Tibial nerve (tissue), 3 donors: Measurements from ENCODE around the gene QSOX2.

Experiments
- POLR2A ChIP-seq, 2 donors: fragments of 450-650 bp; IDR thresholded peaks; one replicate each; pipeline ENCODE4 v1.6.1; 2017; ENCODE audit warnings: antibody characterized with exemption in 2 of 2, mild to moderate bottlenecking in 2 of 2, moderate library complexity in 2 of 2
- TF ChIP-seq, protein P1 (sequence below), 5 experiments: fragments of 200-600 bp in 3 of 5; fragments of 450-650 bp in 2 of 5; sonication (generic) in 3 of 5; IDR thresholded peaks; one replicate each; pipeline ENCODE4 v1.5.1; 2016 to 2019; ENCODE audit warnings: antibody characterized with exemption in 5 of 5, mild to moderate bottlenecking in 3 of 5, moderate library complexity in 2 of 5

DNA sequence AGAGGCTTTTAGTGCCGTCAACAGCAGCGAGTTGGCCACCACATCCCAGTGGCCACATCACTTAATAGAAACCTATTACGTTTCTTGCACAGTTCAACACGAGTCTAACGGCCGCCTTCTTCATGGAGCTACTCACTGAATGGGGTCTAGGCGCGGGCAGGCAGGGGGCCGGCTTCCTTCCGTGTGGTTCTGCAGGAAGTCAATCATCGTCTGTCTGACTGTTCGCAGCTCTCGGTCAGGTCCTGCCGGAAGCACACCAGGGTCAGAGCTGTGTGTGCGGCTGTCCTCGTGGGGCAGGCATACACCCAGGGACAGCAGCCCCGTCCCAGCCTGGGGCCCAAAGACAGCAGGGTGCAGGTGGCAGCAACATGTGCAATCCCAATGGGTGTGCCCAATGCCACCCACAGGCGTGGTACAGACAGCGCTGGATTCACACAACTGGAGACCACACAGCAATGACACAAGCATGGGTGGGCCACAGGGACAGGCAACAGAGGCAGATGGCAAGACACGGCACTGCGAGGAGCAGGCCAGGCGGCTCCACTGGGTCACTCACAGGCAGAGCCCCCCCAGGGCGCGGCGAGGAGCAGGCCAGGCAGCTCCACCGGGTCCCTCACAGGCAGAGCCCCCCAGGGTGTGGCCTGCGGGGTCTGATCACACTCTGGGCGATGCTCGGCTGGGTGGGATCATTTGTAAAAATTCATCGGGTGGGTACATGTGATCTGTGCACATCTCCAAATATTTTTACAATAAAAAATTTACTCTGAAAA lies 21.6 kb downstream of the QSOX2 start:
- TF ChIP-seq, protein P1, sequence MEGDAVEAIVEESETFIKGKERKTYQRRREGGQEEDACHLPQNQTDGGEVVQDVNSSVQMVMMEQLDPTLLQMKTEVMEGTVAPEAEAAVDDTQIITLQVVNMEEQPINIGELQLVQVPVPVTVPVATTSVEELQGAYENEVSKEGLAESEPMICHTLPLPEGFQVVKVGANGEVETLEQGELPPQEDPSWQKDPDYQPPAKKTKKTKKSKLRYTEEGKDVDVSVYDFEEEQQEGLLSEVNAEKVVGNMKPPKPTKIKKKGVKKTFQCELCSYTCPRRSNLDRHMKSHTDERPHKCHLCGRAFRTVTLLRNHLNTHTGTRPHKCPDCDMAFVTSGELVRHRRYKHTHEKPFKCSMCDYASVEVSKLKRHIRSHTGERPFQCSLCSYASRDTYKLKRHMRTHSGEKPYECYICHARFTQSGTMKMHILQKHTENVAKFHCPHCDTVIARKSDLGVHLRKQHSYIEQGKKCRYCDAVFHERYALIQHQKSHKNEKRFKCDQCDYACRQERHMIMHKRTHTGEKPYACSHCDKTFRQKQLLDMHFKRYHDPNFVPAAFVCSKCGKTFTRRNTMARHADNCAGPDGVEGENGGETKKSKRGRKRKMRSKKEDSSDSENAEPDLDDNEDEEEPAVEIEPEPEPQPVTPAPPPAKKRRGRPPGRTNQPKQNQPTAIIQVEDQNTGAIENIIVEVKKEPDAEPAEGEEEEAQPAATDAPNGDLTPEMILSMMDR (IDR thresholded peaks at IDR 0.05), result no peak
- TF ChIP-seq POLR2A (IDR thresholded peaks at IDR 0.05), result no peak
